GM21447 (cell line): Measurements from ENCODE around the gene TRIM3.
"Not testable (repeated sequence)": the region's sequence is repeated elsewhere in the genome, so short reads cannot be mapped to it uniquely, and the experiment has no call there.

Source experiments
- ATAC-seq: cut with Tn5 transposase; IDR thresholded peaks from one replicate; pipeline ENCODE4 v1.9.1; 2021; ENCODE audit not compliant: unreplicated experiment

The TRIM3 gene

DNA sequence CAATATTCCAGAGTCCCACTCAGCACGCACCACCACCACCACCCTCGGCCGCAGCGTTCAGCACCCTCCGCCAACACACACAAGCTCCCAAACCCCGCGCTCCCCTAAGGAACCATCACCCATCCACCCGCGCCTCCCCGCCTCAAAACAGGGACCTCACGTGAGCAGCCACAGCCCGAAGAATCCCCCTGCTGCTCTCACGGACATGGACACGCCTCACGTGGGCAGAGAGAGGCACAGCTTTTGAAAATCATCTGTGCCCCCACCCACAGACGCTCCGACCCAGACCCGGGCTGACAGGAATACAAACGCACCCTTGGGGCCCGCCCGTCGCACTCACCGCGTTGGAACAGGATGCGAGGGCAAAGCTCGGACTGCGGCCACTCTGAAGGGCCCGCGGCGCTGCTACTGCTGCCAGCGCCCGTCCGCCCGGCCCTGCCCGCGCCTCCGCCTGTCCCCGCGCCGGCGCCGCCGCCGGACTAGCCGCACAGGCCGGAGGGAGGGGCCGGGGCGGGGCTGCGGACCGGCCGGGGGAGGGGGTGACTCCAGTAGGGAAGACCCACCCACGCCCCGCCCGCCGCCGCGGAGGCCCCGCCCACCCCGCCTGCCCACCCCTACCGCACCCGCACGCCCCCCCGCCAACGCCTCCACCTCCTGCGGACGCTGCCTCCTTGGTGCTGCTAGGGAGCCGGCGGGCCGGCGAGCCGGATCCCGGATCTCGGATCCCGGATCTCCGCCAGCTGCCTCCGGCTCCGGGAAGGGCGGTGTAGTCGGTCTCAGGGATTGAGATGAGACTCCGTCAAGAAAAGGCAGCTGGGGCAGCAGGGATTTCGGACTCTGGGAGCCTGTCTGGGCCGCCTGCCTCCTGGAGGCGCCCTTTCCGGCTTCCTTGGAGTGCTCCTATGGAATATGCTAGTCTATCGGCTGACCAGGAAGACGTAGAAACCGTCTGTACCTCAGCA is at the start of gene TRIM3:
TRIM3 (minus strand) TSS at position 491 of the 962 bp plus-strand sequence. CDS start 8,246 bp downstream, outside the sequence.
- peak; percentile 49 for ATAC-seq

DNA sequence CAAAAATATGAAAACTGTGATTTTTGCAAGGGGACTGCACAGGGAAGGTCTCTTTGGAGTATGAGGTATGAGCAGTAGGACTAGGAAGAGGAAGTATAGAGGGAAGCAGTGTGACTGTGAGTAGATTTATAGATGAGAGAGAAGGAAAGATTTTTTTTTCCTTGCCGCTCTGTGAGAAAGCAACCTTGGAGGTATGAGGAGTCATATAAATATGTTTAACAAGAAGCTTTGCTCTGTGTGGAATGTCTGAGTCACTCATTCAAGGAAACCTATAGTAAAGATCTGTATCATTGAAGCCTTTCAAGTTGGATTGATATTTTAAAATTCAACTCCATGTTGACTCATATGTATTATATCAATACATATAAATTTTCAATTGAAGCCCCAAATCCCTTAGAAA is 49.5 kb upstream of the TRIM3 start:
- no peak for ATAC-seq

DNA sequence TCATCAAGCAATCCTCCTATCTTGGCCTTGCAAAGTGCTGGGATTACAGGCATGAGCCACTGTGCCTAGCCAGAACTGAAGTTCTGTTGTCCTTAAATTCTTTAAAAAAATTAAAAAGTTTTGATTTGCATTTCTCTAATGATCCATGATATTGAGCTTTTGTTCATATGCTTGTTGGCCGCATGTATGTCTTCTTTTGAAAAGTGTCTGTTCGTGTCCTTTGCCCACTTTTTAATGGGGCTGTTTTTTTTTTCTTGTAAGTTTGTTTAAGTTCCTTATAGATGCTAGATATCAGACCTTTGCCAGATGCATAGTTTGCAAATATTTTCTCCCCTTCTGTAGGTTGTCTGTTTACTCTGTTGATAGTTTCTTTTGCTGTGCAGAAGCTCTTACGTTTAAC is 48.2 kb upstream of the TRIM3 start:
- not testable (repeated sequence) for ATAC-seq

DNA sequence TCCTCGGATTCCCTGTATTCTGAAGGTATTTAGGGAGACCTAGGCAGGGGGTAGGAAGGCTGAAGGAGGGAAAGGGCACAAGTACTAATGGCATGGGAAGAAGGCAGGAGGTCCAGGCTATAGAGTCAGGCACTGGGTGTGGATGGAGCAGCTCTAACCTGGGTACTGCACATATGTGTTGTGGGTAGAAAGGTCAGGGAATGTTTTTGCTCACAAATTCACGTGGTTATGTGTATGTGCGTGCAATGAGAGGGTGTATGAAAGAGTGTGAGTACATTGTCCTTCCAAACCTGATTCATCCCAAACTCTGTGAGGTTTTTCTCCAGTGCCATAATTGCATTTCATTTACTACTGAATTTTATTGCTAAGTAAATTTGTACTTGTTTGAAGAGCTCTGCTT is 46.5 kb upstream of the TRIM3 start:
- ATAC-seq, result no peak

DNA sequence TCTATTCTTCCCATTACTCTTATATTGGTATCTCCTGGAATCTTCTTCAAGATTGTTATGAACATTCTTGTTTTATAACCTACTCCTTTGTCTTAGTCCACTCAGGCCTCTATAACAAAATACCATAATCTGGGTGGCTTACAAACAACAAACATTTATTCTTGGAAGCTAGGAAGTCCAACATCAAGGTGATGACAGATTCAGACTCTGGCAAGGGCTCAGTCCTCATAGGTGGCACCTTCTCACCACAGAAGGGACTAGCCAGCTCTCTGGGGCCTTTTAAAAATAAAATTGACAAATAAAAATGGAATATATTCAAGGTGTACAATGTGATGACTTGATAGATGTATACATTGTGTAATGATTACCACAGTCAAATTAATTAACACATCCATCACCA is 43.1 kb upstream of the TRIM3 start:
- no peak for ATAC-seq

DNA sequence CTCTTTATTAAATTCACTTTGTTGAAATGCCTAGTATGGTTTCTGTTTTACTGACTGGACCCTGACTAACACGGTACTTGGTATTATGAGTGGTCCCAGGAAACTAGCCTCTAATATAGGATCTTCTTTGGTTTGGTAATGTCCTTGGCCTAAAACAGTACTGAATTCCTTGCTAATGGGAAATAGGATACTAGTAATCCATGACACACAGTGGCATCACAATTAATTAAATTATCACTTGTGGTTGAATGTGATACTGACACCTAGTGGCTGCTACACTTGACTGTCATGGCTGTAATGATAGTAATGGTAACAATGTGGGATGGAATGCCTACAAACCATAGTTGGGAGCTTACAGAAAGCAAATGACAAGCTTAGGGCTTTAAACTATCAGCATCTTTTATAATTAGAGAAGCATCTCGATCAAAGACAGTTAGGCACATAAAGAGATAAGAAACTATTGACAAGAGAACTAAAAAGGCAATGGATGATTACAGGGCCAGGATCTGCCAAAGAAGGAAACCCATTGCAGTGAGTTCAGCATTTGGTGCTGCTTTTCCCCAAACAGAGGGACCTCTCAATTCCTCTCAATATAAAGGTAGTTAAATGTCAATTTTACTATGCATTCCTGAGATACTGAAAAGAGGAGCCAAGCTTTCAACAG is 32.0 kb upstream of the TRIM3 start:
- no peak for ATAC-seq

DNA sequence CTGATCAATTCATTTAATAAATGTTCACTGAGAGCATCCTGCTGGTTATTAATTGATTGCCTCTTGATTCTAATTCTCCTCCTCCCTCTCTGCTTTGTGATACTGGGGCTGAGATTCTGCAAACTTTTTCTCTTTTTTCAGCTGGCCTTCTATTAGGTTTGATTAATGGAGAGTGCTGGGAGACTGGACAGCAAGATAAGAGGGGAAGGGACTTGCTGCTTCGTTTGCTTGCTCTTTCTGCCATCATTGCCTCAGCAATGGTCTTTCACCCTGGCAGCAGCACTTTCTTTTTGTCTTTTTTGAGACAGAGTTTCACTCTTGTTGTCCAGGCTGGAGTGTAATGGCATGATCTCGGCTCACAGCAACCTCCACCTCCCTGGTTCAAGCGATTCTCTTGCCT is 30.4 kb upstream of the TRIM3 start:
- no peak for ATAC-seq

DNA sequence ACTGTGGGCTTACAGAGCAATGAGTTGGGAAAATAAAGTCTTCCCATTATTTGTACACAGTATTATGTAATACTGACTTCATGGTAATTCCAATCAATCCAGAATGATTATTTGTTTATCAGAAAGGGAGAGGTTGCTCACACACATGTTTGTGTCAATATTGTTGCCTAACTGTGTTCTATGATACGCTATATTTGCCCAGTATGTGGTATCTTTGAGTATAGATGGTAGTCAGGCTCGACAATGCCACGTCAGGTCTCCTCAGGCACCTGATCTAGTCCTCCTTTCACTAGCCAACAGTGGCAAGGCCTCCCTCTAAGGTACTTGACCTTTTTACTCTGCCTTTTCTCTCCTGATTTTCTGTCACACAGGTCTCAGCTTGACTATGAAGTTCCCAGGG is 28.6 kb upstream of the TRIM3 start:
- ATAC-seq, result no peak

GRCh38 chr11:6498544-6498943 is 24.8 kb upstream of the TRIM3 start:
- ATAC-seq, result no peak

- ATAC-seq, result no peak
Observed at GRCh38 chr11:6498121-6498520, 24.4 kb upstream of the TRIM3 start.

GRCh38 chr11:6497069-6497839 is 23.5 kb upstream of the TRIM3 start, which contains the start of gene DNHD1:
DNHD1 (plus strand) TSS chr11:6497280; CDS start chr11:6498216, 936 bp downstream.
- ATAC-seq, result no peak

- ATAC-seq, result no peak
Observed at GRCh38 chr11:6489306-6489705, 15.6 kb upstream of the TRIM3 start.

DNA sequence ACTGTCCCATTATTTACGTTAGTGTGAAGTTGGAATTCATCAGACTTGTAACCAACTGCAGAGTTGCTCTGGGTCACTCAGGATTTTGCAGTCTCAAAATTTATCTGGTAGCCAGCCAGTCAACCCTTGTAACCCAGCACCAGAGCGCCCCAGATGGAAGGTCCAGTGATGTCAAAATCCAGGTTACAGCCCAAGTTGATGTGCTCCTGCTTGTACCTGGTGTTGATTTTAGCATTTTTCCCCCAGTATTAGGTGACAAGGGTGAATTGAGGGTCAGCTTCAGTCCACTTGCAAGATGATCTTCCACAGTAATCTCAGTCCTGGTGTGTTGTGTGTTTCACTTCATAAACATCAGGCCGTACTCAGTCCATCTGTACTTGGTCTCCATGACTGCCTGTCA is 15.1 kb upstream of the TRIM3 start:
- ATAC-seq, result no peak

DNA sequence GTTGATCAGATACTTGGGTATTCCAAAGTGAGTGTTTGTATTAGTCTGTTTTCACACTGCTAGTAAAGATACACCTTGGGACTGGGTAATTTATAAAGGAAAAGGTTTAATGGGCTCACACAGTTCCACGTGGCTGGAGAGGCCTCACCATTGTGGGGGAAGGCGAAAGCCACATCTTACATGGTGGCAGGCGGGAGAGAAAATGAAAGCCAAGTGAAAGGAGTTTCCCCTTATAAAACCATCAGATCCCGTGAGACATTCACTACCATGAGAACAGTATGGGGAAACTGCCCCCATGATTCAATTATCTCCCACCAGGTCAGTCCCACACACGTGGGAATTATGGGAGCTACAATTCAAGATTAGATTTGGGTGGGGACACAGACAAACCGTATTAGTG is 14.6 kb upstream of the TRIM3 start:
- no peak for ATAC-seq

DNA sequence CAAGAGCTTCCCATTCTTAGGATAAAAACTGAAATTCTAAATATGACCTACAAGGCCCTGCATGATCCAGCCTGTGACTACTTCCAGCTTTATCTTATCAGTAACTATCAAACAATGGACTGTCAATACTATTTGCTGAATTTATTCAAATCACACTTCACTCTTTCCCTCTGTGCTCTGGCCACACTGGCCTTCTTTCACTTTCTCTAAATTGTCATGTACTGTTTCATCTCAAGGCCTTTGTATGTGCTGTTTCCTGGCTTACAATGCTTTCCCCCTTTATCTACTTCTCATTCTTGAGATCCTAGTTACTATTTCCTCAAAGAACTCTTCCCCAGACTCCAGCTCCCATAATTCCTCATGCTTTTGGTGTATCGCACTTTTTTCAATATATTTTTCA is 13.2 kb upstream of the TRIM3 start:
- no peak for ATAC-seq

DNA sequence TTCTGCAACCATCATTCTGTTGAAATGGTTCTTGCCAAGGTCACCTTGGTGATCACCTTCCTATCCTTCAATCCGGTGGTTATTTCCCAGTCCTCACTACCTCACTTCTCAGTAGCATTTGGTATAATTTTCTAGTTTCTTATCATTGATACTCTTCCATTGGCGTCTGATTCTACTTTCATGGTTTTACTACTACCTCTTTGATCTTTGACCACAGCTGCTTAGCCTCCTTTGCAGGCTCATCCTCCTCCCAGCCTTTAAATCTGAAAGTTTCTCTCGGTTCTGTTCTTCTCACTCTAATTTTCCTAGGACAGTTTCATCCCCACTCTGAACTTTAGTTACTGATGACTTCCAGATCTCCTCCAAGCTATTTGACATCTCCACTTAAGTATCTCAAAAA is 12.5 kb upstream of the TRIM3 start:
- ATAC-seq, result no peak

DNA sequence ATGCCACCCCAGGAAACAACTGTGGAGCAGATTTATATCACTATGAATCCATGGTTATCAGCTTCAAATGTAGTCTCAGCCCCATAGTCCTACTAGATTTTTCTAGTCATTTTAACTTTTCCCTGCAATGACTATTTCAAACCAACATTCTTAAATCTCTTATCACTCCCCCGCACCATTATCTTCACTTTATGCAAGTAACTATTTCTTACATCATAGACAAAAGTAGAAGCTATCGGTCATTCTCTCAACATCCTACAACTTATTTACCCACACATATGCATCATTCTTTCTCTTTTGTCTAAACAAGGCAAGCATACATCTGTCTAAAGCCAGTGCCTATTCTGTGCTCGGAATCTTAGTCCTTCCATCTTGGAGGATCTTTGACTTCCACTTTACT is 11.9 kb upstream of the TRIM3 start:
- ATAC-seq, result no peak

- ATAC-seq, result no peak
Observed at GRCh38 chr11:6483015-6483414, 9.3 kb upstream of the TRIM3 start.

DNA sequence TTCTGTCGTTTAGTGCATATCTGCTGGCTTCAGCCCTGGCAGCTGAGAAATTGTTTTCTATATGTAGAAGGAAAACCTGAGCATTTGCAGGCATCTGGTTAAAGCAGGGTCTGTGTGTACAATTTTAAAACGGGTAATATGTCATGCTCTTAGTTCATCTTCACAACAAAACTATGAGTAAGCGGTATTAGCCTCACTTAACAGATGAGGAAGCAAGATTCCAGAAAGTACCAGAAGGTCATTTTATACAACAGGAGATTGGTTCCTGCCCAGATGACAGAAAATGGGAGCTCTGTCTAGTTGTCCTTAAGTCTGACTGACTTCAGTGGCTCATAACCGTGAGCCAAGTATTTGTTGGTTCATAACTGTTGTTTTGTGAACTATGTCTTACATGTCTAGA is 8.7 kb upstream of the TRIM3 start:
- no peak for ATAC-seq

DNA sequence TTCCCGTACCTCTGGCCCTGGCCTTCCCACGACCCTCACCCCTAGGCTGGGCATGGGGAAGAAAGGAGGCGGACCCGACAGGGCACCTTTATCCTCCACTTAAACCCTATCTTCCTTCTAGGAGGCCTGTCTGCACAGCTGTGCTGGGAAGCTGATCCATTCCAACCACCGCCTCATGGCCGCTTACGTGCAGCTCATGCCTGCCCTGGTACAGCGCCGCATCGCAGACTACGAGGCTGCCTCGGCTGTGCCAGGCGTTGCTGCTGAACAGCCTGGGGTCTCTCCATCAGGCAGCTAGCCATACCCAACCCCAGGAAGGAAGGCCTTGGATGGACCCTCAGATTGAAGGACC is 8.2 kb upstream of the TRIM3 start:
- no peak for ATAC-seq
